DMS 273 treated with DMSO at 0.1 percent for 48 hours (cell line): Measurements from ENCODE around the gene NFATC2.
A peak's percentile ranks its signal among the peaks of the same experiment; 100 is the strongest.

Experiments used
- DNase-seq: peaks from one replicate; lab custom pipeline; 2025; lab: John Stamatoyannopoulos, UW

NFATC2 gene

DNA sequence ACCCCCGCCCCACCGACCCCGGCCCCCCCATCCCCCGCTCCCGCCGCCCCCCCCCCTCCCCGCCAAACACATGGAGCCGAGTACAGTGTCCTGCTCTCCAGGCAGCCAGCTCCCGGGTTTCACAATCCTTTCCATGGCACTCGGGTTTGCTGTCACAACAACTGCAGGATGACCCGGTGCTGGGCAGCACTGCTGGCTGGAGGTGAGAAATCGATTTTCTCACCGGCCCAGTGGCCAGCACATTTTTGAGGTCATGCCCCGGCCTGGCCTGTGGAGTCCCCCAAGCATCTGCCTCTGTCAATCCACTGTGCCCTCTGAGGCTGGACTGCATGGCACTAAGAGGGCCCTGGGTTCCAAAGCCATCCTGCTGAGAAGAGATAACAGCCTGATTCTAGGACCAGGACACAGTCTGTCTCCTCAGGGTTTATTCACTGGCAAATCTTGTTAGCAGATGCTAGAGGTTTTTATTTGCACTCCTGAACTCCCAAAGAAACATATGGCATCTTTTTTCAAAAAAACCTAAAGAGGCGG is 129.5 kb downstream of the NFATC2 start:
- DNase-seq, result peak; percentile 75

- DNase-seq, result peak; percentile 28
Measured at GRCh38 chr20:51412333-51412871, 130.1 kb downstream of the NFATC2 start.

DNA sequence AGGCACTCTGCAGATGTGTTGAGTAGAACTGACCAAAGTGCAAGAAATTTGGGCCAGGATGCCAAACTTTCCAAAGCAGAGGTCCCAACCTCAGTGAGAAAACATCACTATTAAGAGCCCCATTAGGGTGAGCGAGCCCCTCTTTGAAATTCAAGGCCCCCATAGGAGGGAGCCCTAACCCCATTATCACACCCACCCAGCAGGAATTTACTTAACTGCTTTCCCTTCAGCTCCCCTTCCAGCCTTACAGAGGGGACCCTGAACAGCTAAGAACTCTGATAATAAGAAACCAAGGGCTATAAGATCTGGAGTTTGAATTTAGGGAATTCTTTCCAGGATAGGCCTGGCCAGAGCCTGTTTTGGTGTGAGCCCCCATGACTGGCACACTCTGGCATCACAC is 130.6 kb downstream of the NFATC2 start:
- DNase-seq, result no peak

DNA sequence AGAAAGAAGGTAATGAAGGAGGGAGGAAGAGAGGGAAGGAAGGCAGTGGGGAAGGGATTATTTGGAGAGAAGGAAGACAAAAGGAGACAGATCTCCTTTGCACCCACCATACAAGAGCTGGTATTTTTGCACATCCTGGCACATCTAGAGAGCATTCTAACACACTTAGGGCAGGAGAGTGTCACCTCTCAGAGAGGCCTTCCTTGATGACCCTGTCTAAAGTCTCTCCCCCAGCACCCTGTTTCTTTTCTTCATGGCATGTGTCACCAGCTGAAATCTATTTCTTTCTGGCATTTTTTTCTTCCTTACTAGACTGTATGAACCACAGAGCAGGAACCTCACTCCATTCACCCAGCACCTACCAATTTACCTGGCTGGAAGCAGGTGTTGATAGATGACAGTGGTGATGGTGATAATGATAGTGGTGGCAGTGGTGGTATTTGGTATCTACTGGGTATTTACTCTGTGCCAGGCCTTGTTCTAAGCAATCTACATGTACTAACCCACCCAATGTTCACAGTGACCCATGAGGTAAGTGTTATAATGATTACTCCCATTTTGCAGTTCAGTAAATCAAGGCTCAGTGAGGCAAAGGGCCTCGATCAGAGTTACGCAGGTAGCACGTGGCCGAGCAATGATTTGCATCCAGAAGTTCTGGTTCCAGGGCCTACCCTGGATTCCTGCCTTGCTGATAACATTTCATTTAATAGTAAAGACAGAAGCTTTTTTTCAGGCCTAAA is 131.8 kb downstream of the NFATC2 start:
- no peak for DNase-seq

GRCh38 chr20:51409192-51409880 is 133.2 kb downstream of the NFATC2 start:
- DNase-seq, result no peak

DNA sequence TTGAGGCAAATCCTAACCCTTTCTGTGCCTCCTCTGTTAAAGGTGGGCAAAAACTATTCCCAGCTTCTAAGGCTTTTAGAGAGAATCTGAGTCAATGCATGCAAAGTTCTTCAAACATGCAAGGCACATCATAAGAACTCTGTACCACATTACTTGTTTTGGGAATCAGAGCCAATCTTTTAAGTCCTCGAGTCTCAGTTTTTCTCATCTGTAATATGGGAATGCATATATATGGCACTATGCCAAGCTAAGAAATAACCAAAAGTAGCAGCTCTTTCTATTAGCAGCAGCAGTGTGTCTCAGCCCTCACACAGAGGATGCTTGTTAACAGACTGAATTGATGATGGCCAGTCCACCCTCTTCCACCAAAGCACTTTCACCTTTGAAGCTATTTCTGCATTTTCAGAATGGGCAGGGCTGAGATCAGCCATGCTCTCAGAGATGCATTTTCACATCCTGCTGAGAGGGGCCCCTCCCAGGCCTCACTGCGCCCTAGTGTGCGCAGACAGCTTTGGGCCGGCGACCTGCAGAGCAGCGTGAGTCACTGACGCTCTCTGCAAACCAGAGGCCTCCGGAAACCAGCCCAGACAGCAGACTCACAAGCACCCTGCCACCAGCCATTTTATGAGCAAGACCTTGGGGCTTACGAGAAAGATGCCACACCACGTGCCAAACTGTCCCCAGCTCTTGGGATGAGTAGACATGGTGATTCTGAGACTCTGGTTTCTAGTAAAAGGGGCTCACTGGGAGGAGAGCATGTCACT is 138.0 kb downstream of the NFATC2 start:
- no peak for DNase-seq

GRCh38 chr20:51403466-51404220 is 138.9 kb downstream of the NFATC2 start:
- DNase-seq, result no peak

DNA sequence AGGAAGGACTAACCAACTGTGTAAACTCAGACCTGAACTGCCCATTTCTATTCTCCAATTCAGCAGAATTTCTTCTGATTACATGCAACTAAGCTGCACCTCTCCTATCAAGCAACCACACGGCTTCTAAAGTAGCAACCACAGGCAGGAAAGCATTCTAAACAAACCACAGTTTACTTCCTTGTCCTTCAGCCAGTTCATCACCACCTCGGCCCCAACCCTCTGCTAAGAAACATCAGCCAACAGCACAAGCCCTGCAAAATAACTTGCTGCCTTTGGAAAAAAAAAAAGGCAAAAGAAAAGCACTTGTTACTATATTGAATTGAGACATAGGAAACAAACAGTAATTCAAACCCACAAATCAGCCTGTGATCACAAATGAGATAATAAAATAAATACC is 140.3 kb downstream of the NFATC2 start:
- no peak for DNase-seq

- DNase-seq, result no peak
Measured at GRCh38 chr20:51401496-51401895, 141.0 kb downstream of the NFATC2 start.

DNA sequence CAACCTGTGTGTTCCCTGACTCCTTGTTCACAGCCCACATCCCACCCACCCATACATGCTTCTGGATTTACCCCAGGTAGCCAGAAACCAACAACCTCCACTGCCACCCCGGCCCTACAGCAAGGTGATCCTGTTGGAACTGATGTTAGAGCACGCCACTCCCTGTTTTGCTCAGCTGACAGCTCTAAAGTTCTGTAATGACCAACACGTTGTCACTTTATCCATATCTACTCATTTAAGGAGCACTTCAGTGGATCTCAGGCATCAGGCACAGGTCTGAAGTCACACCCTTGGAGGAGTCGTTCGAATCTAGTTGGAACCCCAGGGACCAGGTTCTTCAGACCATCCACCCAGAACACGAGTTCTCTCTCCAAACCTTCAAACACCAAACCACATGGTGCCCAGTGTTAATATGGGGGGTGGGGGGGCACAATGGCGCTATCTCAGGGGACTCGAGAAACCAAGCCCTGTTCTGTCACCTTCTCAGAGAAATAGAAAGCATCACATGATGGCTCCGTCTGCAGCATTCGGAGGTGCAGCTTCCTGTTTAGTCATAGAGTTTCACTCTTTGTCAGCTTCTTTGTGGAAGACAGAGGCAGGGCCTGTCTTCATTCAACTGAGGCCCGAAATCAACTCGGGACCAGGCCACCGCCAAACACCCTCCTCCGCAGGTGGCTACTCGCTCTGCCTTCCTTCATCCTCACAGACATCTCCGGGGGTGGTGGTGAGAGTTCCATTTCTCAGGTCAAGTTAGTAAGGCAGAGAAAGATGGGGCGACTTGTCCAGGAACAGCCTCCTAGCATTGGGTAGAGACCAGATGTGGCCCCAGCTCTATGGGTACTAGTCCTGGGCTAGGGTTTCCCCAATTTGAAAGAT is 142.2 kb downstream of the NFATC2 start:
- DNase-seq, result no peak

DNA sequence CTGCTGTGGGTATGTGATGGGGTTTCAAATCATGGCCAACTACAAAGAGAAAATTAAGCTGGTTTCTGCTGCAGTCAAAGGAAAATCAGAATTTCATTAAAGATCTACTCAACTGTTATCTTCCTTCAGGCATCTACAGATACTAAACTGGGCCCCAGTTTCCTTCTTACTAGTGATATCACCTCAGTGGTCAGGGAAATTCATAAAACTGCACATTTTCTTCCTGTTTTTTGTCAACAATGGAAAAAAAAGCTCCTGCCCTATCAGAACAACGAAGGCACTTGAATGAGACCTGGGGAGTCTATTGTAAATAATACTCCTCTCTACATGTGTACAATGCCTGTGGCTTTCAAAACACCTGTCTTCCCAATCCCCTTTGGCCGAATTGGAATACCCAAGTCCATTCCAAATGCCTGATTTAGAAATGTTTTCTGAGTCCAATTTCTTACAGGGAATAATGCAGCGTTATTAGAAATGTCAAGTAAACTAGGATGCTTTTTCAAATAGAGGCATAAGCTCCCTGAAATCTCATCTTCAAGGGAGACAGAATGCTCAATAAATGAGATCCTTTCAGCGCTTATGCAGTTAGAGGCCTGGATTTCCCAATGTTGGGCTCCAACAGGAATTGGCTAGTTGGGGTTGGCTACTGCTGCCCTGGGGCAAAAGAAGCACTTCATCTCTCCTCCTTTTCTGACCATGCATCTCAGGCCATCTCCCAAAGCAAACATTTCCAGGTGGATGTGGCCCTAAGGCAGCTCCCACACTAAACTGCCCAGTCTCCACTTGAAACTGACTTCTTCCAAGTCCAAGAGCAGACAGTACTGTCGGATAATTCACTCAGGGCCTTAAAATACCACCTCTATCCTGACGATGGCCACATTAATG is 143.3 kb downstream of the NFATC2 start:
- no peak for DNase-seq

GRCh38 chr20:51398552-51398951 is 144.0 kb downstream of the NFATC2 start:
- DNase-seq, result no peak

DNA sequence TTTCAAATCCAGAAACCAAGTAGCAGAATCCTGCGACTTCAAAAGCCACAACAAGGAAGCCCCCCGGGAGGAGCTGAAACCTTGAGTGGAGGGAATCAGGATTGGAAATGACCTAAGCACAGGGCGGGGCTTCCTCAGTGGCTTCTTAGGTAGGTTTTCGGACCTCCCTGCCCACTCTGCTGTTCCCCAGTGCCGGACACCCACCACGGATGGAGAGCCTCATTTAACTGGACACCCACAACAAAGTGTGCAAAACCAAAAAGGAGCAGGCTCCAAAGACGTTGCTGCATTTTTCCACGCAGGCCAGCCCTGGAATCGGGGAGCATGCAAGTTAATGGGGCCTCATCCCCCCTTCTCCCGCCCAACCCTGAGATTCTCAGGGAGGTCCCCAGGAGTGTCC is 144.4 kb downstream of the NFATC2 start:
- no peak for DNase-seq

DNA sequence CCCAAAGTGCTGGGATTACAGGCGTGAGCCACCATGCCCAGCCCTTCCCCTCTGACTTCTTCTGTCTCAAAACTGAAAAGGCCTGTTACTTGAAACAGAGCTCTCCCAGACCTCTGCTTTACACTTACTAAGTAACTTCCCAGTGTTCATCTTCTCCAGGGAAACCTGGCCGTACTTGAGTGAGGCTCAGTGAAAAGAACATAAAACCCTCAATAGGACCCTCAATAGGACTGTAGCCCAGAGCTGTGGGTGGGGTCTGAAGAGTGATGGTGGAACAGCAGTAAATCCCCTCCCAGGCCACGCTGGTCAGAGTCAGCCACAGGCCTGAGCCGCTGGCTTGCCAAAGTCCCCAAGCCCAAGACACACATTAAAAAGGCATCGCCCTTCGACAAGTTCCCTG is 145.4 kb downstream of the NFATC2 start:
- DNase-seq, result no peak

GRCh38 chr20:51396365-51396909 is 146.1 kb downstream of the NFATC2 start:
- DNase-seq, result no peak

GRCh38 chr20:51394706-51395105 is 147.8 kb downstream of the NFATC2 start:
- DNase-seq, result no peak

GRCh38 chr20:51393571-51393970 is 148.9 kb downstream of the NFATC2 start:
- DNase-seq, result no peak

- no peak for DNase-seq
Measured at GRCh38 chr20:51392614-51393186, 149.8 kb downstream of the NFATC2 start.

DNA sequence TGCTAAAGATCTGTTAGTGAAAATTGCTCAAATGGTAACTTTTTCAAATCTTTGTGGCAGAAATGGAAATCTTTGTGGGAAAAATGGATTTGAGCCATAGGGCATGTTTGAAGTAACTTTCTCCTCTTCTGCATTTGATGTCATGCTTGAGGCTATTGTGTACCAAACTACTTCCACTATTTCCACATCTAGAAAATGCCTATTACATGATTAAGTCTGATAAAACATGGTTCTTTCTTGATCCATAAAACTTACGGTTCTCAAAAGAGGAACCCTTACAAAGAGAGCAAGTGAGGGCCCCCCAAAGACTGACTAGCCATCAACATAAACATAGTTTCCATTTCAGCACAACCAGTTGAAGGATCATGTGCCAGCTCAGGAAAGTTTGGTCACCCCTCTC is 150.6 kb downstream of the NFATC2 start:
- no peak for DNase-seq
